Hematopoietic multipotent progenitor cell (in vitro differentiated cells): ENCODE results near the gene ARHGAP4. TPM values are rescaled to one million over a fixed set of nuclear protein-coding genes. Genes with fewer than 3 reads are reported as not detected.

ENCODE experiments used
- DNase-seq, 3 donors: peaks; one replicate each; pipeline ENCODE4 v3.0.0-alpha.2; 2011 to 2015; ENCODE audit warnings: low read depth in 2 of 3, low spot score in 2 of 3
- total RNA-seq: library from RNA; depleted of rRNA; stranded (reverse); fragments of >200 nt; gene quantifications from one replicate; pipeline ENCODE4 v1.2.3, GENCODE V29; 2012

ARHGAP4 gene
- total RNA-seq, 1 donor = 242 TPM

- DNase-seq = no peak
Observed at GRCh38 chrX:153928846-153929245, 2.8 kb upstream of the ARHGAP4 start.

DNA sequence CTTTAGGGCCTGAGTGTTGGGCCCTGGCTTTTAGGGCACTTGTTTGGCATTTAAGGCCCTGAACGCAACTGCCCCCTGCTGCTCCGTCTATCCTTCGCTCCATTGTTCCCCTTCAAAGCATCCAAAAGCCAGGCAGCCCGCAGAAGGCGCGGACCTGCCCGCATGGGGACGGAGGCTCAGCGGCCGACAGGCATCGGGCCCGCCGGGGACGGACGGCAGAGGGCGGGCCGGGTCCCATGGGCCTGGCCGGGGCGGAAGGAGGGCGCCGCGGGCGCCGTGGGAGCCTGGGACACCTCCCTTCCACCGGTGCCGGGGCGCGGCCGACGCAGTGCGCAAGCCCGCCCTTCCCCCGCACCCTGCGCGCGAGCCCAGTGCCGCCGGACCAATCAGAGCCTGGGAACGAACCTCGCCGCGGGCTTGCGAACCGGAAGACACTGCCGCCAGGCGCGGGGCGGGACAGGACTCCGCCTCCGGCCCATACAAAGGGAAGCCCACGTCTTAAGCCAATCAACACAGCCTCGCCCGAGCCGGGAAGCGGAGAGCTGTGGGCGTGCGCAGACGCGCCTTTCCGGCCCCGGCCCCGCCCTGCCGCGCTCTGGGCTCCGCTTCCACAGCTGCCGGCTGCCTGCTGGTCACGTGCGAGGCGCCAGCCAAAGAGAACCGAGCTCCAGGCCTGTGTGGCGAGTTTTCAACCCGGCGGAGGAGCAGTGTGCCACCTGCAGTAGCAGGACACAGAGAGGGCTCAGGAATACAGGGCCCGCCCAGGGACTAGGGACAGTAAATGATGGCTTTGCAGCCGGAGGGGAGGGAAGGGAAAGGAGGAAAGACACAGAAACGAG is 2.1 kb upstream of the ARHGAP4 start:
- DNase-seq = peak; percentile 89 to 96 (median 94)

GRCh38 chrX:153927672-153927921 is 1.5 kb upstream of the ARHGAP4 start:
- DNase-seq = no peak

DNA sequence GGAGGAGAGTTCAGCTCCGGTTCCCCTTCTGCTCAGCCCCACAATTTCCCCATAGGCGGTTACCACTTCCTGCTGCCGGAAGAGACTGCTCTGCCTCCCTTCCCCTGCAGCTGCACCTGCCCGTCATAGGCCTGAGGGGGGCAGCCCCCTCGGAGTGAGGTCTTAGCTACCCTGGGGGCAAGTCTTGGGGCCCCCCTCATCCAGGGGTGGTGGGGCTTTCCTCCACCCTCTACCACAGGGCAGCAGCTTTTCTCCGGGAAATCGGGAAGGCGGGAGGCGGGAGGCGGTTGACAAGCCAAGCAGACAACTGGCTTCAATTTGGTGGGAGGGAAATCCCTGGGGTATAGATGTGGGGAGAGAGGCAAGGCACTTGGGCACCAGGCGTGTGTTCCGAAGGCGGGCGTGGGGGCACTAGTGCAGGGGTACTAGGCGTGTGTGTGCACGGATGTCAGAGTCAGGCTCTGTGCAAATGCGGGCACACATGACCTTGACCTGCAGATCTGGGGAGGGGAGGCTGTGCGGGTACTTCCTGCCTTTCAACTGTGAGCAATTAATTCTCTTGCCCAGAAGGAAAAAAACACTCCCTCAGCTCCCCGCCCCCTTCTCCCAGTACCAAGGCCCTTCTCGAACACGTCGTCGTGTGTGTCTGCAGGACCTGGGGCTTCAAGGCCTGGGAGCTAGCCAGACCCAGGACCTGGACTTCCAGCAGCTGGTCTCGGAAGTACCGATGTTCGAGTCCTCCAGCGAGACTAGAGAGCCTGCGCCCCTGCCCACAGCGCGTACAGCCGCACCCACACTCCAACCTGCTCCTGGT is 1.0 kb upstream of the ARHGAP4 start:
- DNase-seq = peak; percentile 58 to 94 (median 88)

DNA sequence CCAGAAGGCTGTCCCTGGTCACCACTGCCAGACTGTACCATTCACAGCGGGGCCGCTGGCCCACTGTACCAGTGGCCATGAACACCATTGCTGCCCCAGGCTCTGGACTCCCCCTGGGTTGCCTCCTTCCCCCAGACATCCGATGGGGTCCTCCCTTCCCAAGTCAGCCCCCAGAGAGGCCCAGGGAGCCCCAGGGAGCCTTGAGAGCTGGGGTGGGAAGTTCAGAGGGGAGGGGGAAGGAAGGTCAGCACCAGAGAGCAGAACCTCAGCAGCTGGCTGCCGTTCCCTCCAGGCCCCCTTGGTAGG is 441 bp upstream of the ARHGAP4 start:
- no peak for DNase-seq

DNA sequence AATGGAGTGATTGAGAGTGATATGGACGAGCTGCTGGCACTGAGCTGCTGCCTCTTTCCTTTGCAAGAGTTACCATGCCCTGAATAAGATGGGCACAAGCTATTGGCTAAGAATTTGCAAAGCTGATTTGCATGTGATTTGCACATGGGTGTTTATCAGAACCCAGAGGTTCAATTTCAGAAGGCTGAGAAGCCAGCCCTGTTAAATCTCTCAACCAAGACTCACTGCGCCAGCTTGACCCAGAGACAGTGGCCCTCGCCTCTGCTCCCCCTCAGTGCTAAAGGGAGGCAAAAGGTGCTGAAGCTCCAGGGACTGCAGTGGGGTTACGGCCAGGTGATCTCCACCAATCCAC is 701 bp downstream of the ARHGAP4 start:
- no peak for DNase-seq

- peak in 1 of 3 donors; percentile 66 for DNase-seq
Observed at GRCh38 chrX:153924149-153924861, 1.8 kb downstream of the ARHGAP4 start.

DNA sequence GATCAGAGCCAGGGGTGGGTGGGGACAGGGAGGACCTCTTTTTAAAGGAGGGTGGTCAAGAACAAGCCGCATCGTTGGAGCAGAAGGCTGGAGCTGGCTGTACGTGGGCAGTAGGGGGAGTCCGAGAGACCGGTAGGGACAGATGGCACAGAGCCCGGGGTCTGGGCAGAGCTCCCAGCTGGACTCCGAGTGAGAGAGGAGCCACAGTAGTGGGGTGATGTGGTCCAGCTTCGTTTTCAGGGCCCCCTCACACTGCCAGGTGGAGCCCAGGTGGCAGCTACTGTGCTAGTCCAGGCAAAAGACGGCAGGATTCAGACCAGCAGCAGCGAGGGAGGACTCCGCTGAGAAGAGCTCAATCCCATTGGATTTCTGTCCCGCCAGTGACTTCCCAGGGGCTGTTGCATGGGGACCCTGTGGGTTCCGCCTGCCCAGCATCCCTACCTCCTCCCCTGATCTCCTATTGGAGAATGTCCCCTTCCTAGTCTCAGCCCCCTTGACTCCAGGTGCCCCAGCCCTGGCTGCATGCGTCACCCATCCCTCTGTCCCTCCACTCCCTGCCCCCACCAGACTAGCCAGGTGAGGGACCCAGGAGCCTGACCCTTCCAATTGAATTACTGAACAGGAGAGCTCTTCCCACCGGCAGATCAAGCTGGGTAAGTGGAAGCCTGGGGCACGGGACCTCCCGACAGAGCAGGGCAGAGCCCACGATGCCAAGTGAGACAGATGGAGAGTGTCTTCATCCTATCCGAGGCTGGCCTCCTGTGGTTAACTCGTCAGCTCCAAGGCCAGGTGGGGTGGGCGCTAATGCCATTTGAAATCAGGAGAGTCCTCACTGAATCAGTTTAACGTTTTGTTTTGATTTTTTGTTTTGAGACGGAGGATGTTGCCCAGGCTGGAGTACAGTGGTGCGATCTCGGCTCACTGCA is 2.9 kb downstream of the ARHGAP4 start:
- peak in 1 of 3 donors; percentile 9 for DNase-seq

DNA sequence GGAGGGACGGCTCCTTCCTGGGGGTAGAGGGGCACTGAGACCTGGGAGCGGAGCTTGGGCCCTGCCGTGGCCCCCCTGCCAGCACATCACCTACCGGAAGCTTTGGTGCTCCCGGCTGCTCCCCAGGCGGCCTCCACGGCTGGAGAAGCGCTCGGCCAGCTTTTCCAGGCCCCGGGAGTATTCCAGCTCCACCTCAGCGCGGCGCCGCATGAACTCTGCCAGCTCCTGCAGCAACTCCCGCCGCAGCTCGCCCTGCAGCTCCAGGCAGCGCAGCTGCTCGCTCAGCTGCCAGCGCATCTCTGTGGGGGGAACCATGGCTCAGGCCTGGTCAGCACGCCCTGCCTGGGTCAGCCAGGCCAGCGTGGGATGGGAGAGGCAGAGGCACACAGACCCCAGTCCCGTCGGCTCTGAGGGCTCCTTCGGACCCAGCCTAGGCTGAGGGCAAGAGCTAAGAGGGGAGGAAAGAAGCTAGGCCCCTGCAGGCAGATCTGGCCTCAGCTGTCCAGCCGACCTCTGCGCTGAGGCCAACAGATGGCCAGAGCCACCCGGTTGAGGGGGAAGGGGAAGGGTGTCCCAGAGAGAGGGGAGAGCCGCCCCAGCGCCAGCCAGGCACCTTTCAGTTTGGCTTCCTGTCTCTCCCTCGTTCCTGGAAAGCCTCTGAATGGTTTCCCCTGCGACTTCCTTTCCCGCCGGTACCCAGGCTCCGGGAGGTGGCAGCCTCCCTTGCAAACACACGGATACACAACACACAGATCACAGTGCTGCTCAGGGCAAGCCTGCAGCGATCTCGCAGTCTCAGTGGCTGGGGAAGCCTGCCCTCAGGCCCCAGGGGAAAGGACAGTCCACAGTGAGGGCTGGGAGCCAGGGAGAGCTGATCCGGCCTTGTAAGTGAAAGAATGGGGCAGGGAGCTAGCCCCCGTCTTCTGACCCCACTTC is 4.3 kb downstream of the ARHGAP4 start:
- no peak for DNase-seq

DNA sequence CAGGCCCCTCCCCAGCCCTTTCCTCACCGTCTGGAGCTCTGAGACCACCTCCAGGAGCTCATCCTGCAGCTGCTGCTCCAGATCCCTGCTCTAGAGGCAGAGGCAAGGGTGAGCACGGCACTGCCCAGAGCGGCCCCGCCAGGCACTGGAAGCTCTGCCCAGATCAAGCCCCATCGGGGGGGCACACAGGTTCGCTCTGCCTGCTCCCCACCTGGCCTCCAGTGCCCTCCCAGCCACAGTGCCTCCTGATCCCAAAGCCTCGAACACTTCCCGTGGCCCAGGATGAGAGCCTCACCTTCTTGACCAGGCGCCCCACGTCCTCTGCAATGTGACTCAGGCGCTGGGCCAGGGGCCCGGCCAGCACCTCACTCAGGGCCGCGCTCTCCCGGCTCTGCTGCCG is 5.0 kb downstream of the ARHGAP4 start:
- DNase-seq = no peak

DNA sequence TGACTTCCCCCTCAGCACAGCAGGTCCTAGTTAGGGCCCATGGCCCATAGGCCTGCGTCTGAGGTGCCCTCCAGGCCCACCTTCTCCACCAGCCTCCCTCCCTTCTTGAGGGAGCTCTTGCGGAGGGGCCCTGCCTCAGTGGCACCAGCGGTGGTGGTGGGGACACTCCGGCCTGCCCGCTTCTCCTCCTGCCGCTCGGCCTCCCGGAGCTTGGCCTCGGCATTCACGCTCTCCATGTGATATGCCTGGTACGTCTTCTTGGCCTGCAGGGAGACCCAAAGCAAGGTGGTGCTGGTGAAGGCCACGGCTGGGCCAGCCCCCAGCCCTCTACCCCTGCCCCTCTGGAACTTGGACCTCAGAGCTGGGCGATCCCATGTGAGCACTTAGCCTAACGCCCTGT is 5.5 kb downstream of the ARHGAP4 start:
- DNase-seq = no peak

DNA sequence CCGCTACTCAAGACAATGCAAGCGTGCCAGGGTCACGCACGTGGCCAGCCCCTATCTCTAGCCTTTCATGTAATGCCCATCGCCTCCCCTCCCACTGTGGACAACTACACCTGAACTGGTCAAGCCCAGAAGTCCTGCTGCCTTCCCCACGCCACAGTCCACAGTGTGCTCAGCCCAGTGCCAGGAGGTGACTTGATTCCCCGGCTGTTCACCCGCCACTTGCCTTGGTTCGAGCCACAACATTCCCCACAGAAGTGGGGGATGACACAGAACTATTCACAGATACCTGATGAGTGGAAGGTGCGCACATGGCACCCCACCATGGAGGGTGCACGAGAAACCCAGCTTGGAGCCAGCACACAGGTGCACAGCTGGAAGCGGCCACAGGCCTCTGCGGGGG is 6.8 kb downstream of the ARHGAP4 start:
- DNase-seq = no peak

DNA sequence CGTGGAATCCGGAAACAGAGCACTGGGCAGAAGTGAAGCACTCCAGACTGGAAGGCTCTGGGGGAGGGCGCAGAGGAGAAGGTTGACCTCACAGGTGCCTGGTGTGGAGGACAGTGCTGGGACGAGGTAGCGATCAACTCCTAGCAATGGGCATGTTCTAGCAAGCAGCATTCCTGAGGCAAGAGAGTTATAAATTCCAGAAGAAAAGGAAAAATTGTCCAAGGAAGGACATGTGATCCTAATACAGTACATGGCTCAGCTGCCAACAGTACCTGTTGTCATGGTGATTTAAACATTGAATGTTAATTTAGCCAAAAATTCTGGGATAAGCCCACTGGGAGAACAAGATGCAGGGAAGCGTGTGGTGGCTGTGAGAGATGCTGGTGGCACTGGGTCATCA is 8.2 kb downstream of the ARHGAP4 start:
- DNase-seq = no peak

GRCh38 chrX:153913701-153914100 is 12.4 kb downstream of the ARHGAP4 start:
- no peak for DNase-seq

DNA sequence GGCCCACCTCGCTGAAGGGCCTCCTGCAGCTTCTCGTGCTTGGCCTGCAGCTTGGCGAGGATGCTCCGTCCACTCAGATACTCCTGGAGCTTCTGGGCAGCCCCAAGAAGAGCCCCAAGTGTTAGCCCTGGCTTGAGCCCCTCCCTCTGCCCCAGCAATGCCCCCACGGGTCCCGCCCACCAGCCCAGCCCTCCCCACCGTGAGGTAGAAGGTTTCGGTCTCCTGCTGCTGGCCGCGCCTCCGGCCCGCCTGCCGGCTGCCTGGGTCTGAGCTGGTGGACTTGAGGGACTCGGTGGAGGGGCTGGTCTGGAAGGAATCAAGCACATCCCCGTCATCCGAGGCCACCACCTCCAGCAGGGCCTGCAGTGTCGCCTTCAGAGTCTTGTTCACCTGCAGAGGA is 12.9 kb downstream of the ARHGAP4 start:
- DNase-seq = no peak

- DNase-seq = no peak
Observed at GRCh38 chrX:153911798-153912197, 14.3 kb downstream of the ARHGAP4 start.

DNA sequence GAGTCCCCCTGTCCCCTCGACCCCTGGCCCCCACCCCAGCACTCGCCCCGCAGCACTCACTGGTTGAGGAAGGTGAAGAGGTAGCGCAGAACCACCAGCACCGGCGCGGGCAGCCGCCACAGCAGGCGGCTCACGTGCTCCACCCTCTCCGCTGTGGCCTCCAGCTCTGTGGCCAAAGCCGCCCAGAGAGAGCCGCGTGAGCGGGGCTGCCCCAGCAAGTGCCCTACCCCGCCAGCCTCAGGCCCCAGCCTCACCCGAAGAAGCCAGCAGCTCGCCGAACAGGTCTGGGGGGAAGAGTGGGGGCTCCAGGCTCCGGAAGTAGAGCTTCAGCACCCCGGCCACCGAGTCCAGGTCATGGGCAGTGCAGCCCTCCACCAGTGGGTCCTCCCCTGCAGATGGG is 15.6 kb downstream of the ARHGAP4 start:
- DNase-seq = no peak

DNA sequence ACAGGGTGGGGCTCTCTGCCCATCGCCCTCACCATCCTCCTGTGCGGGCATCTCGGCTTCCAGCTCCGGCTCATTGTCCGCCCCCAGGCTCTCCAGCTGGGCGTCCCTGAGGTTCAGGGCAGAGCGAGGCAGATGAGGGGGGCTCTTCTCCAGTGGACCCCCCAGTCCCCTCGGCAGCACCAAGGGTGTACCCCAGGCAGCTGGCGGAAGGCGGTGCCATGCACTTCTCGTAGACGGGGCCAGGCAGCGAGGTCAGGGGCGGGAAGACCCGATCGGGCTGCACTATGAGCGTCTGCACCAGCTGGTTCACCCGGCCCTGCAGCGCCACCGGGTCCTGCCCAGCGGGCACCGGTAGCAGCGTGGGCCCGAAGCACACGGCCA is 16.1 kb downstream of the ARHGAP4 start:
- no peak for DNase-seq

DNA sequence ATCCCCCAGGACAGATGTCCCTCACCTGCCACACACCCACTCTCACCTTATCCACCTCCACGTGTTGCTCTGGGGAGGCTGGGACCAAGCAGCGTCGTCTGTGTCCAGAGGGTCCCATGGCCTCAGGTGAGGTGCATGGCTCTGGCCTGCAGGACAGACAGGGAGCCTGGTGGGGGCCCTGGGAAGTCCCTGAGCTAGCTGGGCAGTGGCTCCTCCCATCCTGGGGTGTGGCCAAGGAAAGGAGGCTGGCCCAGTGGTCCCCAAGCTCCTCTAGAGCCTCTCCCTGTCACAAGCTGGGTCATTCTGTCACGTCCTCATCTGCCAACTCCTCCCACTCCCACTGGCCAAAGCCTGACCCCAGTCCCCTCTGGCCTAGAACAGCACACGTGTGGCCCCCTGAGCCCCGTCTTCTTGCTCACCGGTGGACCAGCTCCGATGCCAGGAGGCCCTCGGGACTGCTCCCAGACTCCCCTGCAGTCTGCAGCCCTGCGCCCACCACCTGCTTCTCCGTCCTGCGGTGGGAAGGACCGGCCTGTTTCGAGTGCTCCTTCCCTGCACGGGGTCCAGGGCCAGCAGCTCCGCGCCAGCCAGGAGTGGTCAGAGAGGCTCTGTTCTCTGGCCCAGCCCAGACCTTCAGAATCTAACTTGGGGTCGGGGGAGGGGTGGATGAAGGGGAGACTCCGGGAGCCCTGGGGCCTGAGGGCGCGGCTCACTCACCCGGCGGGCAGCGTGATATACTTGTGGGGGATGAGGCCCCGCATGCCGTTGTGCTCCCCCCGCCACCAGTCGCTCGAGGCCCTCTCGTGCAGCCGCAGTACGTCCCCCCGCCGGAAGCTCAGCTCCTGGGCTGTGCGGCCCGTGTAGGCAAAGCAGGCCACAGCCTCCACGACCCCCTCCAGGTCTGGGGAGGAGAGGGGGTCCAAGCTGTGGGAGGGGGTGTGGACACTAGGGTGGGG is 16.8 kb downstream of the ARHGAP4 start:
- DNase-seq = no peak
